Measurements from ENCODE around the gene USH1C.

- TF ChIP-seq CTCF (conservative IDR thresholded peaks at IDR 0.05; ENCODE audit: low read depth, low read length) (no peak), POLR2A (IDR thresholded peaks at IDR 0.05; ENCODE audit: low read depth, low read length) (no peak), USF2 (IDR thresholded peaks at IDR 0.05; ENCODE audit: low read depth, low read length) (no peak), MXI1 (IDR thresholded peaks at IDR 0.05; ENCODE audit: borderline replicate concordance, low read depth, low read length) (no peak), BHLHE40 (IDR thresholded peaks at IDR 0.05; ENCODE audit: low read depth, low read length) (no peak), RFX5 (IDR thresholded peaks at IDR 0.05; ENCODE audit: low read depth, low read length) (no peak), MAZ (IDR thresholded peaks at IDR 0.05; ENCODE audit: borderline replicate concordance, low read depth, low read length) (no peak), RAD21 (IDR thresholded peaks at IDR 0.05; ENCODE audit: low read length) (no peak), CEBPB (IDR thresholded peaks at IDR 0.05; ENCODE audit: low read depth, low read length) (no peak), SMC3 (IDR thresholded peaks at IDR 0.05; ENCODE audit: low read depth, low read length) (no peak), NFE2L2 (IDR thresholded peaks at IDR 0.05; ENCODE audit: low read depth, low read length) (no peak), CHD1 (IDR thresholded peaks at IDR 0.05; ENCODE audit: low read depth, low read length) (no peak), ELK1 (IDR thresholded peaks at IDR 0.05; ENCODE audit: borderline replicate concordance, low read depth, low read length) (no peak), MAFK (IDR thresholded peaks at IDR 0.05; ENCODE audit: low read depth, low read length) (no peak)
Observed at GRCh38 chr11:17512101-17512500, 32.1 kb downstream of the USH1C start.

Measured in IMR-90 (cell line).